NCI-H524 treated with DMSO at 0.1 percent for 48 hours (cell line): ENCODE data around the gene HDAC11.

ENCODE experiments used
- DNase-seq: peaks from one replicate; lab custom pipeline; 2025; lab: John Stamatoyannopoulos, UW

The HDAC11 gene

DNA sequence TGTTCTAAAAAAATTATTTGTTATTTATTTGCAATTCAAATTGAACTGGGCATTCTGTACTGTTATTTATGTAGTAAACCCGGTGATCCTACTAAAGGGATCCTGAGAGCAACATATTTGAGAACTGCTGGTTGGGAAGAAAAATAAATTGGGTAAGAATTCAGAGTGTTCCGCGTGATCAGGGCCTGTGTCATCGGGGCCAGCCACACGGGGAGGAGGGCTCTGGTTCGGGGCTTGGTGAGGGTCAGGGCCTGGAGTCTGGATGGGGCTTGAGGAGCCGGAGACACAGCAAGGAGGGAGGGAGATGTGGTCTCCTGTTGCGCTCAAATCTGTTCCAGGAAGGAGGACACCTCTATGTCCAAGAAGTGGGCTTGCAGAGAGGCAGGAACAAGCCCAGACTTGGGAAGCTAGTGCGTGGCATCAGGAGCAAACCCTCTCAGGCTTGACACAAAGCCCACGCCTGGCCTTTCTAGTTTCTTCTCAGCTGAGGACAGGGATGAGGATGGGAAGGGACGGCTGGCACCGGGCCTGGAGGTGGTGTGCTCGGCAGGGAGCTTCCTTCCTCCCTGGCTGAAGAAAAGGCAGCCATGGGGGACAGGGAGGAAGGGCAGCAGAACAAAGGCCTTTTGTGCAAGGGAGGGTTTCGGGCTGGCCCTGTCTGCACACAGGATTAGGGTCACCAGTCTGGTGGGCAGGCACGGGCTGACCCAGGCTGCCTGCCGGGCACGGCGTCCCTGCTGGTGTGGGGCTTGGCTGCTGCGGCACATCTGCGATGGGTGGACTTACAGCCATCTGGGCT lies 45.9 kb downstream of the HDAC11 start:
- DNase-seq, result no peak

DNA sequence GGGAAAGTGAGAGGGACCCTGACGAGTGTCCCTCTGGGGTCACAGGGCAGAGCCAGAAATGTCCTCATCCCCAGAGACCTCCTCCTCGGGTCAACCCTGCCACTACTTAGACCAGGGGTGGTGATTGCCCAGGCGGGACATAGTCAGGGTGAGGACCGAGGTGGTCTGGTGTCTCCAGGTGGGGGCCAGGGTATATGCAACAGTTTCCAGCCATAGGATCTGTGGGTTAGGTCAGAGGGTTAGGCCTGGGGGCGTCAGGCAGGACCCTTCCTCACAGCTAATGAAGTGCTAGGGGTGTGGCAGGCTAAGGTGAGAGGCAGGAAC lies 46.5 kb downstream of the HDAC11 start:
- DNase-seq, result no peak

DNA sequence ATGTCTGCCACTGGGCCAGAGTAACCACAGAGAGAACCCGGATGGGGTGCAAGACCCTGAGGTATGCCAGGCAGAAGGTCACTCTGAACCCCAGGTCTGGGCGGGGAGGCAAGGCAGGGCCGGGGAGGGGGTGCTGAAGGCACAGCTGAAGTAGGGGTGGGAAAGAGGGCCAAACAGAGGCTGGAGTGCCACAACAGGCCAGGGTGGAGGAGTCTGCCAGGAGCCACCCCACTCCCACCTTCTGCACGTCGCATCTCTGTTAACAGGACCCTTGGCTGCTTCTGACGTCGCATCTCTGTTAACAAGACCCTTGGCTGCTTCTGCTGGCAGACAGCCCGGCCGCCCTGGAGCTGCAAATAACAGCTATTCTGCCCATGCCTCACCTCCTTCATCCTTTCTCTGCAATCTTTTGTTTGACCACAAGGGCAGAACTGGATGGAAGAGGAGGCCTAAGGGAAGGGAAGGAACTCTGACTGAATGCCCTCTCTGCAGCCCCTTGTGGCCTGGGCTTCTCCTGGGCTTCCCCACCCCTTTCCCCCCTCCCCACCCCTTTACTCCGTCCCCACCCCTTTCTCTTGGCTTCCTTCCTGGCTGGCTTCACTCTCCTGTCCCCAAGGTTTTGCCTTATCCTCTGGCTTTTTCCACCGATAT lies 48.2 kb downstream of the HDAC11 start:
- no peak for DNase-seq

DNA sequence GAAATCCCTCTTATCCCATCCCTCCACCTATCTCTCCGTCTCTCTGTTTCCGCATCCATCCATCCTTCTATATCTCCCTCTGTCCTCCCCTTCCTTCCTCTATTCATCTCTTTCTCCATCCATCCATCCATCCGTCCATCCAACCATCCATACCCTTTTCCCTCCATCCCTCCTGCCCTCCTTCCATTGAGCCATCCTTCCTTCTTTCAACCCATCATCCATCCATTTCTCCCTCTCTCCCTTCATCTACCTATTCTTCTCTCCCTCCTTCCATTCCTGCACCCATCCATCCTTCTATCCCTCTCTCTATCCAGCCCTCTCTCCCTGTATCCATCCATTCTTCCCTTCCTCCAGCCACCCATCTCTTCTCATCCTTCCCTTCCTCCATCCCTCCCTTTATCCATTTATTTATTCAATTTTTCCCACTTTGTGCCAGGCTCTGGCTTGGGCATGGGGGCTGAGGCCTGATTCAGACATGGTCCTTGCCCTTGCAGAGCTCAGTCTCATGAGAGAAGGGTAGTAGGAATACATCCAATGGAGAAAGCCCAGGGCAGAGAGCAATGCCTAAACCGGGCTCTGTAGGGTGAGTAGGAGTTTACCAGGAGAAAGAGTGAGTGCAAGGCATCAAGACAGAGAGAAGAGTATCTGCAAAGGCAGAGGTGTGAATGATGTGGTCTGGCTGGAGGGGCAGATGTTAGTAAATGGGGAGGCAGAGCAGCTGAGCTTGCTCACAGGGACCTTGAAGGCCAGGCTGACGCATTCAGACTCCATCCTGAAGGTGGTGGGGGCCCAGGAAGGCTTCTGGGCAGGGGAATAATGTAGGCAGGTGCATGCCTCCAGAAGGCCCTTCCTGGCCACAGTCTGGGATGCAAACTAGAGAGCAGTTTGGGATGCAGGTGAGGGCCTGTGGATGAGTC lies 49.3 kb downstream of the HDAC11 start:
- no peak for DNase-seq

DNA sequence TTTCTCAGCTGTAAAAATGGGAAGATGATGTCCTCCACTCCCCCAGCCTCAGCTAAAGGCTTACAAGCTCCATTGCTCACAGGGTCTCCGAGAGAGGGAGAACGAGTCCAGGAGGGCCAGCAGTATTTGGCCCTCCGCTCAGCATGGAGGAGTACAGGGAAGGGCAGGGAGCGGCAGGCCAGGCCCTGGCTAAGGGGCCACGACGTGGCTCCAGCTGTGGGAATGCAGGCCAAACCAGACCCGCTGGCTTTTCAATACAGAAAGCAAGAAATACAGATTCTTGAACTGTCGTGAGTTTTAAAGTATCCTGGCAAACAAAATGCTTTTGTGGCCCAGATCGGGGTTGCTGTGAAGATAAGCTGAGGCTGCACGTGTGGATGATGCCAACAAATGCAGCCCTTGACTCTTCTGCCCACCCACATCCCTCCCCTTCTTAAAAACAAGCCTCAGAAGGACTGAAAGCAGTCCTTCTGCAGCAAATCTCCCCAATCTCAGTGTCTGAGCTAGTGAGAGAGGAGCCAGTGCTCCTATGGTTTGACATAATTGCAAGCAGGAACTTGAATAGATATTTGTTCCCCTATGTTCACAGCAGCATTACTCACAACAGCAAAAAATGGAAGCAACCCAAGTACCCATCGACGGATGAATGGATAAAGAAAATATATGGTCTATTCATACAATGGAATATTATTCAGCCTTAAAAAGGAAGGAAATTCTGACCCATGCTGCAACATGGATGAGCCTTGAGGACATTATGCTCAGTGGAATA lies 50.3 kb downstream of the HDAC11 start:
- DNase-seq, result no peak

DNA sequence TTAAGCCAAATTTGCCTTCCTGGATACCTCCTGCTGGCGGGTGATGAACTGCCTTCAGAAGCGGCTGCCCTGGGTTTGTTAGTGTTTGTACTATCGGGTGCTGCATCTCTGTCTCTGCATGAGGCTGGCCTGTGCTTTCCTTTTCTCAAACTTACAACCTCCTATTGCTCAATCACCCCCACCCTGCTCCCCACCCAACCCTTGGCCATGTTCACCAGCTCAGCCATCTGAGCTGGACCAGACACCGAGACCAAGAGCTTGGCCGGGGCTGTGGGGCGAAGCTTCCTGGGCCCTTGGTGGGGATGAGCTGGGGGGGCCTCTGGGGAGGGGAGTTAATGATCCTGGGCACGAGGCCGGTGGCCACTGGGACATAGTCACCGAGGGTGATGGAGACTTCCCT lies 52.0 kb downstream of the HDAC11 start:
- DNase-seq, result no peak

DNA sequence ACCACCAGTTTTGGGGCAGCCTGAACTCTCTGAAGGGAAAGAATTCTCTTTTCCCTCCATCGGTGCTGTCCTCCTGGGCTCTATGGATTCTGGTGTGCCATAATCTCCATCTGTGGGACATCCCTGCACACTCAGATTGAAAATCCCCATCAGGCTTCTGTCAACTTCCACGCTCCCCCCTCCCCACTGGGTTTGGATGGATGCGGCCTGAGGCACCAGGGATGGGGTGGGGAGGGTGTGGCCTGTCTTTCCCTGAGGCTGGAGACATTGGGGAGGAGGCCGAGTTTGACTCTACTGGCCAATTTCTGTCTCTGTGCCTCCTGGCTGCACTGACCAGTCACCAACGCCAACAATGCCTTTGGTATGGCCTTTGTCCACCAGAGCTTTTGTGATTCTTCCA lies 52.5 kb downstream of the HDAC11 start:
- DNase-seq, result no peak

DNA sequence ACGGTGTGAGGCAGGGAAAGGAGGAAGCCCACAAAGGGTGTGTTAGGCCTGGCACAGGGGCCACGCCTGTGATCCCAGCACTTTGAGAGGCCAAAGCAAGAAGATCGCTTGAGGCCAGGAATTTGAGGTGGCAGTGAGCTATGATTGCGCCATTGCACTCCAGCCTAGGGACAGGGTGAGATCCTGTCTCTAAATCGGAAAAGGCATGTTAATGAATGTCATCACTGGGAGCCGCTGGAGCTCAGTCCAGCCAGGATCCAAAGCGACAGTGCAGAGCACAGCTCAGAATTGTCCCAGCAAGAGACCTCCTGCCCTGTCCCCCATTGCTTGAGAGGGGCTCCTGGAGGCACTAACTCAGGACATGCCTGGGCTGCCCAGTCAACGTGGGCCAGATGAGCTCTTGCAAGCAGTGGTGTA lies 53.8 kb downstream of the HDAC11 start:
- no peak for DNase-seq

DNA sequence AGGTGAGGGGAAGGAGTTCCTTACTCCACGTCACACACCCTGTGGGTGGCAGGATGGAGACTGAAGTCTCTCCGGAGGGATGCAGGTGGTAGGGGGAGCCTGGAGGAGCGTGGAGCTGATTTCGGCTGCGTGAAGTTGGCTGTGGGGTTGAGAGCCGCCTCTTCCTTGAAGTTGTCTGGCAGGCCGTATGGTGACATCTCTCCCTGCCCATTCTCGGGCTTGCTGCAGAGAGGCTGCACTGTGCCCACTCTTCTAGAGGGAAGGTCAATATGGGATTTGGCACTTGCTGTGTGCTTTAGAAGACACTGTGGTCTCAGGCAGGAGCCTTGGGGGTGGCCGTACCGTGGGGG lies 55.4 kb downstream of the HDAC11 start:
- no peak for DNase-seq

DNA sequence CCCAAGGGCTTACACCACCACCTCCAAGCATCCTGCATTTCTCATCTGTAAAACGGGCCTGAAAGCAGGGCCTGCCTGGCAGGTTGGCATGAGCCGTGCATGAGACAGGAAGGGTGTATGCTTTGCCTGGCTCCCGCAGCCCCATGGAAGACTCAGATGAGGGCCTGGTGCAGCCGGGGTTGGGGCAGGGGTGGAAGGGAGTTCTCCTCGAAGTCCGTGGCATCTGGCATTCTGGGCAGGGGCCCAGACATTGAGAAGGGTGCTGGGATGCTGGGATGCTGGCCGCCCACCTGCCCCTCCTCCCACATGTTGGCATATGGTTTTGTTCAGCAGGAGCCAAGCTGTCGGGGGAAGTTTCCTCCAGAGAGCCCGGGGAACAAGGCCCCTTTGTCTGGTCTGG lies 55.8 kb downstream of the HDAC11 start:
- DNase-seq, result peak; percentile 68

DNA sequence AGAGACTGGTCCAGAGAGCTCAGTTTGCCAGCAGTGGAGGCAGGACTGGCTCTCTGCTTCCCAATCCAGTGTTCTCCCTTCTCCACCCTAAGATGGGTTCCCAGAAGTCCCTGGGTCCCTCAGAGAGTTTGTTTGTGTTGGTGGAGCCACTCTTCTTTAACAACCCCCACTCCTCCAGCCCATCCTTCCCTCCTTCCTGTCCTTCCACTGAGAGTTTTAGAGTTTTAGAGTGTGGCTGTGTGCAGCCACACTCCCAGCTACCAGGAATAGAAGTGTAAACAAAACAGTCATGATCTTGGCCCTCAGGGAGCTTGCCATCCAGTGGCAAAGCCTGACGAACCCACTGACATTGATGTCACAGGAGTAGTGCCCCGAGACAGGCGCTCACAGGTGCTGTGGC lies 56.3 kb downstream of the HDAC11 start:
- no peak for DNase-seq

DNA sequence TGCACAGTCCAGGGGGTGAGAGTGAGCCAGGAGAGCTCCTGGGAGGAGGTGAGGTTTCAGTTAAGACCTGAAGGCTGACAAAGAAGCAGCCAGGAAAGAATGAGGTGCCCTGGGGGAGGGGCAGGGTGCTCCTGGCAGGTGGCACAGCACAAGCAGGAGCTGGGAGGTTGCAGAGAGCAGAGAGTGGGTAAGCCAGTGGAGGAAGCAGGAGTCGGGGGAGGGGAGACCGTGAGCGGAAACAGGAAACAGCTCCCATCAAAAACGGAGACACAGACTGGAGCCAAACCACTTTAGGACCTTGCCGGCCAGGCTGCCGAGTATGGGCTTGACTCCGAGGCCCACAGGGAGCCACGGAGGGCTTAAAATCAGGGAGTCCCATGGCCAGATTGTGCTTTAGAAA lies 56.7 kb downstream of the HDAC11 start:
- no peak for DNase-seq

DNA sequence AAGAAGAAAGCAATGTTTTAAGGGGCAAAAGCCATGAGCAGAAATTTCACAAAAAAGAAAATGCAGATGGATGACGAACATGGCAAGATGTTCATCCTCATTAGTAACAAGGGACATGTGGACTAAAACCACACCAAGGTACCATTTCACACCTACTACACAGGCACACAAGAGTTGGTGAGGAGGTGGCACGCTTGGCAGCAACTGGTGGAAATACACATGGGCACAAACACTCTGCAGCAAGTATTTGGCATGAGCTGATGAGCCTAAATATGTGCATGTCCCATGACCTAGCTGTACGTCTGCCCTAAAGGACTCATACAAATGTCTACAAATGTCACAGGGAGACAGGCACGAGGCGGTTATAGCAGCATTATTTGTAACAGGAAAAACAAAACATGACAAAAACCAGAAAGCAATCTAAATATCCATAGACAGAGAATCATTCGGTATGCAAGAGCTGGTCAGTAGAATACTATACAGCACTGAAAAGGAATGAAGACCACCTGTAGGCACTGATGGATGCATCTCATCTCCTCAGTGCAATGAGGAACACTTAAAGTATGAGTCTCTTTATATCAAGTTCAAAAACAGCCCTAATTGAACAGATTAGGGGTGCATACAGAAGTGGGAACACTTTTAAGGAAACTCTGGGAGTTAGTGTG lies 57.3 kb downstream of the HDAC11 start:
- no peak for DNase-seq

DNA sequence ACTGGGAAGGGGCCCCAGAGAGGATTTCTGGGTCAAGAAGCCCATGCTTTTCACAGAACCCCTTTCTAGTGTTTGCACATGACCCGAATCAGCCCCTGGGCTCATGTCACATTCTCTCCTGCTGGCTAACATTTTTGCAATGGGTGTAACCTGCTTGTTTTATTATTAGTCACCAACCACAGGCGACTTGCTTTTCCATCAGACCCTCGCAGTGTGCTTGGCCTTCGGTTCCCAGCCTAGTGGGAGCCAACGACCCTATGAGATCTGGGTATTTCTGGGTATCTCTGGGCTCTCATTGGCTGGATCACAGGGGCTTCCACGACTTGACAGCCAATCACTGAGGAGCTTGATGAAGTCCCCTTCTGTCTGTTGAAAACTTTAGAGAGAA lies 57.8 kb downstream of the HDAC11 start:
- no peak for DNase-seq

DNA sequence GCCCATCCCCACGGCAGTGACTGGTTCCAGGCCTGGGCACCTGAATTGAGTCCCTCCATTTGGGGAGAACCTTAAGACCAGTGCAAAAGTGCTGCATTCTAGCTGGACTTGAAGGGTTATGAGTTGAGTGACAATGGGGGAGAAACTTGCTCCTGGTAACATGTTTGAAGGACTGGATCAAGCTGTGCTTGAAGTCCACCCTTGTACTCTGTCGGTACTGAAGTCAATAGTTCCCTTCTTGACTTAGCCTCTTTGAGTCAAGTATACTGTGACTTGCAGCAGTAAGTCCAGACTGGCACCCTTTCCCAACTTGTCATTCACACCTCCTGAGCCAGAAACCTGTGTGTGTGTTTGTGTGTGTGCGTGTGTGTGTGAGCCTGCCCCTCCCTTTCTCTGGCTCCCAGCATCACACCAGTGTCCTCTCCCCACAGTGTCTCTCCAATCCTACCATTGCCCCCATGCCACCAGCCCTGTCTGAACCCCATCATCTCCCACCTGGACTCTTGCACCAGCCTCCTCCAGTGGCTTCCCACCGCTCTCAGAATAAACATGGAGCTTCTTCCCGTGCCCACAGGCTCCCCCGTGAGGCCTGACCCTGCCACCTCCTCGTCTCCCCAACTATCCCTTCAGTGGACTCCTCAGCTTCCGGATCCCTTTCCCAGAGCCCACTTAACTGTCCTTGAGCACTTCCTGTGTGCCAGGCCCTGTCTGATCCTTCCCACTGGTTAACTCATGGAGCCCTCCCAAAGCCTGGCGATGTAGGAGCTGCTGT lies 58.6 kb downstream of the HDAC11 start:
- no peak for DNase-seq

DNA sequence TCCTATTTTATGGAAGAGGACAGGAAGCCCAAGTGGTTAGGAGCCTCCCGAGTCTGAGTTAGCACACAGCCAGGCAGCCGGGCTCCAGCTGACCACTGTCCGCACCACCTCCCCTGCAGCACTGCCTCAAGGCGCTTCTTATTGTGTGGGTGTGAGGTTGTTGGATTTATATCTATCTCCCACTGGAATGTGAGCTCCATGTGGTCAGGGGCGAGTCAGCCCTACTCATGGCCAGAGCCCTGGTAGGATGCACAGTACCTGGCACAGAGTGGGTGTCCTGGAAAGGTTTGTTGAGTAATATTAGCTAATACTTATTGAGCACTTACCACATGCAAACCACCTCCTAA lies 59.2 kb downstream of the HDAC11 start:
- no peak for DNase-seq

DNA sequence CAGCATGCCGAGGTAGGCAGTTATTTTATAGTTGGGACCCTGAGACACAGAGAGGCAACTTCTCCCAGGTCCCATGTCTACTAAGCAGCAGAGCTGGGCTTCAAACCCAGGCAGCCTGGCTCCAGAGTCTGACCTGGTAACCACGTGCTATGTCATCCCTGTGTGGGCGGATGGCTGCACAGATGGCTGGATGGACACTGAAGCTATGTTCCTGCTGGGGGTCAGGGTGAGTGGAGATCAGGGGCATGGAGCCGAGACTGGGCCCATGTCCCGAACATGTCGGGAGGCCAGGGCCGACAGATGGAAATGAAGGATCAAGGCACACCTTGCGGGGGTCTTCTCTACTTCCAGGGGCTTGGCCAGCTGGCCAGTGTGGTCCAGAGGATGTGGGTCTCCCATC lies 59.6 kb downstream of the HDAC11 start:
- DNase-seq, result no peak

DNA sequence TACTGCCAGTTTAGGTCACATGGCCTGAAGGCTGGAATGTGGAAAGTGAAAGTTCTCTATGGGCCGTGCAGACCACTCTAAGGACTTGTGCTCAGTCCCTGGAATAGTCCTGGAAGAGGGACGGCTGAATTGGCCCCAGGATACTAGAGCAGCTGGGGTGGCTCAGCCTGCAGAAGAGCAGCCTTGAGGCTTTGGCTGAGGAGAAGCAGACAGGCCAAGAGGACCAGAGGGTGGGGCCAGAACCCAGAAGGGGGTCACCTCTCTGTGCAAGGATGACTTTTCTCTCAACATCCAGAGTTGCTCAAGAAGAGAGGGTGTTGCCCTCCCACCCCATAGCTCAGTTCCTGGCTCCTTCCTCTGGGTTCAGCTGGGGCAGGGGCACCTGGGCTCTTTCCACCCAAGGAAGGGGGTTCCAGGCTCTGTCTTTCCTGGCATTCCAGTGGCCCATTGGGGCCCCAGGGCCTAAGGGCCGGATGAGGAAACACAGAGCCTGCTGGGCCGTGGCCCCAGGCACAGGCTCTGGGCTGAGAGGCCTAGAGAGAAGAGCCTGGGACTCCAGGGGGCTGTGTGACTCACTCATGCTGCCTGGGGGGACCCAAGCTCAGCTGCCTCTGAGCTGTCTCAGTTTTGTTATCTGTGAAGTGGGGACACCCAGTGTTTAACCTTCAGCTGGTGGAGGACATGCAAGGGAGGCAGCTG lies 60.3 kb downstream of the HDAC11 start:
- DNase-seq, result no peak

DNA sequence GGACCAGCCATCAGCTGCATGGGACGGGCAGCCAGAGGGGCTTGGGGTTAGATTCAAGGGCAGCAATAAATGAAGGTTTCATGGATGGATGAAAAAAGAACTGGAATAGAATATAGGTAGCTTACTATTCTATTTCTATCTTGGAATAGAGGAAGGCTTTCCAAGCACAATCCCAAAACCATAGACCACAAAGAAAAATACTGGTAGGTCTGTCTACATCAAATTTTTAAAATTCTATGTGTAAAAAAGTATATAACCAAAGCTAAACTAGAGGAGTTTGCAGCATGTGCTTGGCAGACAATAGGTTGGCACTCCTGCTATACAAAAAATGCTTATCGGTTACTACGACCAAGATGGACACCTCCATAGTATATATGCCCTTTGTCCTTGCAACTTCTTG lies 61.6 kb downstream of the HDAC11 start:
- DNase-seq, result no peak

DNA sequence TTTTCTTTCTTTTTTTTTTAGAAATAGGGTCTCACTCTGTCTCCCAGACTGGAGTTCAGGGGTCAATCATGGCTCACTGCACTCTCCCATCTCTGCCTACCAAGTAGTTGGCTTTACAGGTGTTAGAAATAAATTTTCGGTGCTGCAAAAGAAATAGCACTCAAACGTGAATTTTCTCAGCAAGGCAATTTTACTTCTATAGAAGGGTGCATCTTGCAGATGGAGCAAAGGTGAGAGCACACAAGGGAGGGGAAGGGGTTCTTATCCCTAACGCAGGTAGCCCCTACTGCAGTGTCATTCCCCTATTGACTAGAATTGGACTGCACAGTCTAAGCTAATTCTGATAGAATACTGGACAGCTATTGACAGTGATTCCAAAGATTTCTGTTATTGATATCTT lies 62.0 kb downstream of the HDAC11 start:
- DNase-seq, result no peak
